Transverse colon (tissue), 4 donors: ENCODE results near the gene NOLC1. TPM values are rescaled to one million over a fixed set of nuclear protein-coding genes. Genes with fewer than 3 reads are reported as not detected.
A peak's percentile ranks its signal among the peaks of the same experiment; 100 is the strongest.

Source experiments
- DNase-seq: peaks from one replicate; pipeline ENCODE4 v3.0.0-alpha.2; 2019
- H3K27ac ChIP-seq, 4 donors: fragments of 200-600 bp; sonication (generic); 2 replicates each; pipeline ENCODE4 v1.5.1; 2016 to 2018; ENCODE audit warnings: inconsistent platforms in 4 of 4
- H3K27me3 ChIP-seq: fragments of 200-600 bp; sonication (generic); 2 replicates; pipeline ENCODE4 v1.5.1; 2017; ENCODE audit warnings: inconsistent platforms
- H3K36me3 ChIP-seq, 4 donors: fragments of 200-600 bp; sonication (generic); 2 replicates each; pipeline ENCODE4 v1.5.1; 2017 to 2019; ENCODE audit warnings: inconsistent platforms in 4 of 4
- H3K4me1 ChIP-seq, 4 donors: fragments of 200-600 bp; sonication (generic); 2 replicates each; pipeline ENCODE4 v1.5.1; 2017 to 2020; ENCODE audit warnings: inconsistent platforms in 4 of 4
- H3K4me3 ChIP-seq, 4 donors: fragments of 200-600 bp; sonication (generic); 1 replicate in 1 of 4; 2 replicates in 3 of 4; pipeline versions ENCODE4 v1.5.1 to v1.6.1; 2017 to 2019; ENCODE audit warnings: inconsistent platforms in 4 of 4
- H3K9me3 ChIP-seq, 2 donors: fragments of 200-600 bp; sonication (generic); 2 replicates each; pipeline ENCODE4 v1.5.1; 2017 to 2019; ENCODE audit warnings: inconsistent platforms in 2 of 2
- CTCF ChIP-seq, 5 experiments: fragments of 200-600 bp in 3 of 5; fragments of 450-650 bp in 2 of 5; sonication (generic) in 3 of 5; IDR thresholded peaks; 1 replicate in 2 of 5; 2 replicates in 3 of 5; pipeline ENCODE4 v1.5.1; 2016 to 2017; ENCODE audit warnings: antibody characterized with exemption in 5 of 5, inconsistent platforms in 3 of 5, mild to moderate bottlenecking in 2 of 5, moderate library complexity in 1 of 5
- EP300 ChIP-seq: sonication (generic); formaldehyde crosslinking; IDR thresholded peaks from one replicate; pipeline ENCODE4 v1.6.1; 2017; ENCODE audit warnings: antibody characterized with exemption, low read depth
- POLR2A ChIP-seq: fragments of 450-650 bp; IDR thresholded peaks from one replicate; pipeline ENCODE4 v1.6.1; 2016; ENCODE audit warnings: antibody characterized with exemption, mild to moderate bottlenecking, moderate library complexity
- POLR2AphosphoS5 ChIP-seq, 3 donors: sonication (generic); formaldehyde crosslinking; IDR thresholded peaks; one replicate each; pipeline ENCODE4 v1.6.1; 2016; ENCODE audit warnings: antibody characterized with exemption in 3 of 3
- WGBS, 2 donors: methylation state at CpG; one replicate each; pipeline ENCODE4 v1.1.5; 2018; ENCODE audit warnings: low coverage in 1 of 2; 5-methylcytosine and 5-hydroxymethylcytosine counted together
- in situ Hi-C, 4 donors: fragments of 200-750 bp; cut with MboI; loops; one replicate each; pipeline versions ENCODE4 v1.15.0 to v1.15.1; 2017; ENCODE audit warnings: low sequenced_read_pairs in 3 of 4, low pct_ligation_motif_present in 1 of 4, low pct_unique_long_range_greater_than_20kb in 1 of 4
- intact Hi-C: fragments of 100-400 bp; cut with DNase I; formaldehyde crosslinking; loops from one replicate; pipeline ENCODE4 v1.15.1; 2023; ENCODE audit warnings: low total_unique reads
- total RNA-seq, 4 donors: library from RNA; depleted of rRNA; stranded (reverse); fragments of >200 nt; gene quantifications; one replicate each; pipeline ENCODE4 v1.1.0, GENCODE V29; 2016

Gene NOLC1
- total RNA-seq, 4 donors from 2014 or later = 19.1 to 119 (median 35.6) TPM

DNA sequence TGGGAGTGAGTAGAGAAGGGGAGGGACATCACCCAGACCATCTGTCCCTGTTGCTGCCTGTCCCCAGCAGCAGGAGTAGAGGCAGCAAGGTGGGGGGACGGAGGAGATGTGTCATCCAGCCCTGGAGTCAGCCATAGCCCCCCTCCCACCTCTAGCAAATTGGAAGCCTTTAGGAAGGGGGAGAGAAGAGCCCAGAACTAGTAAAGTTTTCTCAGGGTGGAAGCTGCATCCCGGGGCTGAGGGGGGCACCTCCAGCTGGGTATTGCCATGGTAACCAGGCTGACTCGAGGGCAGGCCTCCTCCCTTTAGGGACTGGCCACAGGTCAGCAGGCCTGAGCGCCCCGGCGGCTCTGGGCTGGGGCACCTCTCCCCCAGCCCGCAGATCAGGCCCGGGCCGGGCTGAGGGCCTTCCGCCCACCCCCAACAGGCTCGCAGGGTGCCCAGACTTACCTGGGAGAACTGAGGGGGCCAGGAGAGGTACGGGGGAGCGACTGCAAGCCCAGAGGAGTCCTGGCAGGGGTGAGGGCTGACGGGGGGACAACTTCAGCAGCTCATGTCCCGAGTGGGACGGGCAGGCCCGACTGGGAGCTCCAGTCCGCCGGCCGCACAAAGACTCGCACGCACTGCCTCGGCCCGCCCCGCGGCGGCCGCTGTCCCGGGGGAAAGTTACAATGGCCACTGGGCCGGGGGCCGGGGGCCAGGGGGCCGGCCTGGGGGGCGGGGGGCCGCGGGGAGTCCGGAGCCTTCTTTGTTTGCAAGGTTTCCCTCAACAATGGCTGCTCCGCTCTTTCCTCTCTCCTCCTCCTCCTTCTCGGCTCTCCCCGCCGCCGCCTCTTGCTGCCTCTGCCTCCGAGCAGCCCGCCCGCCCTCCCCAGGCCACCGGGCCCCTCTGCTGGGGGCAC, 38.0 kb upstream of the NOLC1 start:
- intact Hi-C loops (no loop called here), in situ Hi-C loops (no loop called here)
- no peaks in the 10 kb centered on the region for H3K9me3 ChIP-seq
- peaks cover 44 to 65% (median 60%) of the 10 kb centered on the region in 4 donors for H3K4me1 ChIP-seq
- peak; percentile 29 for DNase-seq
- peaks cover 0 to 17% (median 7%) of the 10 kb centered on the region in 4 donors for H3K36me3 ChIP-seq
- H3K27me3 ChIP-seq = no peaks in the 10 kb centered on the region
- 9% methylated on average over 7 of the region's 45 CpGs; no CpG with 5 or more reads in 1 of the 2 donors for WGBS, 2 donors
- no peak for TF ChIP-seq CTCF (IDR thresholded peaks at IDR 0.05)
- TF ChIP-seq POLR2AphosphoS5 (IDR thresholded peaks at IDR 0.05) = no peak
- no peak for TF ChIP-seq POLR2A
- no peak for TF ChIP-seq EP300
- H3K27ac ChIP-seq = peak overlapping the region; percentile 93 to 99 (median 97)
- peak overlapping the region; percentile 71 to 87 (median 76) for H3K4me3 ChIP-seq

- in situ Hi-C loops (no loop called here), intact Hi-C loops (no loop called here)
- Histone ChIP-seq H3K4me1 (peaks cover 44 to 70% (median 64%) of the 10 kb centered on the region in 4 donors), H3K9me3 (no peaks in the 10 kb centered on the region), H3K36me3 (peaks cover 0 to 11% (median 3%) of the 10 kb centered on the region in 4 donors), H3K27me3 (no peaks in the 10 kb centered on the region), H3K27ac (peak overlapping the region; percentile 93 to 99 (median 97)), H3K4me3 (peak overlapping the region; percentile 71 to 87 (median 76))
- TF ChIP-seq EP300 (no peak), POLR2A (peak; percentile 68), CTCF (IDR thresholded peaks at IDR 0.05) (no peak), POLR2AphosphoS5 (IDR thresholded peaks at IDR 0.05) (peak; percentile 78 to 94 (median 86))
- 1% methylated on average over 18 of the region's 23 CpGs; no CpG with 5 or more reads in 1 of the 2 donors for WGBS, 2 donors
- peak; percentile 94 for DNase-seq
Measured at GRCh38 chr10:102114861-102115618, 37.1 kb upstream of the NOLC1 start.

- no peak for DNase-seq
- 0 to 2% methylated on average over 2 to 3 of the region's 3 CpGs for WGBS, 2 donors
- peaks cover 44 to 70% (median 64%) of the 10 kb centered on the region in 4 donors for H3K4me1 ChIP-seq
- no peaks in the 10 kb centered on the region for H3K9me3 ChIP-seq
- H3K36me3 ChIP-seq = peaks cover 0 to 6% (median 0%) of the 10 kb centered on the region in 4 donors
- H3K27ac ChIP-seq = peak overlapping the region; percentile 93 to 99 (median 97)
- H3K27me3 ChIP-seq = no peaks in the 10 kb centered on the region
- intact Hi-C loops = no loop called here
- TF ChIP-seq CTCF (IDR thresholded peaks at IDR 0.05) (no peak), POLR2AphosphoS5 (IDR thresholded peaks at IDR 0.05) (no peak), POLR2A (no peak), EP300 (no peak)
- in situ Hi-C loops = no loop called here
- peak overlapping the region in 1 of 4 donors; percentile 87 for H3K4me3 ChIP-seq
Measured at GRCh38 chr10:102115775-102116174, 36.4 kb upstream of the NOLC1 start.

- Histone ChIP-seq H3K9me3 (no peaks in the 10 kb centered on the region), H3K4me1 (peaks cover 44 to 74% (median 68%) of the 10 kb centered on the region in 4 donors), H3K36me3 (no peaks in the 10 kb centered on the region), H3K4me3 (peak overlapping the region in 1 of 4 donors; percentile 74), H3K27ac (peak overlapping the region; percentile 93 to 99 (median 97)), H3K27me3 (no peaks in the 10 kb centered on the region)
- no peak for TF ChIP-seq POLR2AphosphoS5 (IDR thresholded peaks at IDR 0.05)
- TF ChIP-seq EP300 = no peak
- no peak for TF ChIP-seq CTCF (IDR thresholded peaks at IDR 0.05)
- TF ChIP-seq POLR2A = no peak
- intact Hi-C loops (no loop called here), in situ Hi-C loops (no loop called here)
- 75 to 100% methylated on average over 1 of the region's 1 CpG for WGBS, 2 donors
- DNase-seq = no peak
Measured at GRCh38 chr10:102116656-102117055, 35.5 kb upstream of the NOLC1 start.
